DND-41 (cell line): Measurements from ENCODE around the gene KLRK1.

Experiments
- ATAC-seq: fragments of 200-7000 bp; cut with Tn5 transposase; 3 replicates; pipeline ENCODE4 v1.9.1; 2021; ENCODE audit warnings: low read depth; ENCODE audit not compliant: insufficient read depth
- DNase-seq: peaks from one replicate; pipeline ENCODE4 v3.0.0-alpha.2; 2020
- H2AFZ ChIP-seq: 2 replicates; pipeline ENCODE4 v1.6.0; 2012; ENCODE audit warnings: low read depth, low read length
- H3K27ac ChIP-seq: 2 replicates; pipeline ENCODE4 v1.5.1; 2012; ENCODE audit warnings: low read length, inconsistent platforms
- H3K27me3 ChIP-seq: fragments of 200-600 bp; sonication (generic); 2 replicates; pipeline ENCODE4 v1.6.0; 2012; ENCODE audit warnings: low read length, mild to moderate bottlenecking, inconsistent platforms; ENCODE audit not compliant: insufficient read depth, poor library complexity
- H3K36me3 ChIP-seq: 2 replicates; pipeline ENCODE4 v1.5.1; 2012; ENCODE audit warnings: low read length, inconsistent platforms; ENCODE audit not compliant: insufficient read depth
- H3K4me1 ChIP-seq: 2 replicates; pipeline ENCODE4 v1.5.1; 2012; ENCODE audit warnings: mild to moderate bottlenecking, low read length; ENCODE audit not compliant: insufficient read depth
- H3K4me2 ChIP-seq: 2 replicates; pipeline ENCODE4 v1.6.0; 2012; ENCODE audit warnings: mild to moderate bottlenecking, moderate library complexity, low read length, inconsistent platforms; ENCODE audit not compliant: insufficient read depth
- H3K4me3 ChIP-seq, 2 experiments: fragments of 200-600 bp in 1 of 2; shearing (Covaris generic) in 1 of 2; 2 replicates each; pipeline ENCODE4 v1.5.1; 2012 to 2016; ENCODE audit warnings: inconsistent platforms in 2 of 2, low read length in 2 of 2, mild to moderate bottlenecking in 2 of 2, low read depth in 1 of 2, moderate library complexity in 1 of 2
- H3K79me2 ChIP-seq: 2 replicates; pipeline ENCODE4 v1.6.0; 2012; ENCODE audit warnings: low read length, inconsistent platforms; ENCODE audit not compliant: insufficient read depth
- H3K9ac ChIP-seq: 2 replicates; pipeline ENCODE4 v1.6.0; 2012; ENCODE audit warnings: low read depth, mild to moderate bottlenecking, inconsistent platforms, low read length, moderate library complexity
- H3K9me3 ChIP-seq: 2 replicates; pipeline ENCODE4 v1.5.1; 2012; ENCODE audit warnings: low read length, moderate library complexity, mild to moderate bottlenecking, inconsistent platforms; ENCODE audit not compliant: insufficient read depth, severe bottlenecking
- H4K20me1 ChIP-seq: 2 replicates; pipeline ENCODE4 v1.6.0; 2012; ENCODE audit warnings: low read length; ENCODE audit not compliant: insufficient read depth
- EZH2 ChIP-seq: IDR thresholded peaks from 3 replicates; pipeline ENCODE4 v1.6.1; 2012; ENCODE audit warnings: borderline replicate concordance, low read depth, mild to moderate bottlenecking, moderate library complexity, low read length, inconsistent platforms; ENCODE audit not compliant: severe bottlenecking
- TF ChIP-seq, protein P1 (sequence below): IDR thresholded peaks from 2 replicates; pipeline ENCODE4 v1.5.1; 2012; ENCODE audit warnings: borderline replicate concordance, low read length, moderate library complexity, mild to moderate bottlenecking; ENCODE audit not compliant: poor library complexity, severe bottlenecking; ENCODE audit errors: extremely low read depth

KLRK1 gene

GRCh38 chr12:10386857-10387256 lies 3.0 kb downstream of the KLRK1 start:
- Histone ChIP-seq H4K20me1 (no peaks in the 10 kb centered on the region), H3K4me2 (no peak overlapping the region), H3K4me3 (no peak overlapping the region), H3K36me3 (no peaks in the 10 kb centered on the region), H3K4me1 (no peaks in the 10 kb centered on the region; the same call in 1 of the 2 replicates), H3K79me2 (no peaks in the 10 kb centered on the region), H2AFZ (no peak overlapping the region), H3K9me3 (no peaks in the 10 kb centered on the region), H3K27ac (no peak overlapping the region), H3K9ac (no peak overlapping the region), H3K27me3 (no peaks in the 10 kb centered on the region)
- no peak for TF ChIP-seq EZH2
- TF ChIP-seq, protein P1, sequence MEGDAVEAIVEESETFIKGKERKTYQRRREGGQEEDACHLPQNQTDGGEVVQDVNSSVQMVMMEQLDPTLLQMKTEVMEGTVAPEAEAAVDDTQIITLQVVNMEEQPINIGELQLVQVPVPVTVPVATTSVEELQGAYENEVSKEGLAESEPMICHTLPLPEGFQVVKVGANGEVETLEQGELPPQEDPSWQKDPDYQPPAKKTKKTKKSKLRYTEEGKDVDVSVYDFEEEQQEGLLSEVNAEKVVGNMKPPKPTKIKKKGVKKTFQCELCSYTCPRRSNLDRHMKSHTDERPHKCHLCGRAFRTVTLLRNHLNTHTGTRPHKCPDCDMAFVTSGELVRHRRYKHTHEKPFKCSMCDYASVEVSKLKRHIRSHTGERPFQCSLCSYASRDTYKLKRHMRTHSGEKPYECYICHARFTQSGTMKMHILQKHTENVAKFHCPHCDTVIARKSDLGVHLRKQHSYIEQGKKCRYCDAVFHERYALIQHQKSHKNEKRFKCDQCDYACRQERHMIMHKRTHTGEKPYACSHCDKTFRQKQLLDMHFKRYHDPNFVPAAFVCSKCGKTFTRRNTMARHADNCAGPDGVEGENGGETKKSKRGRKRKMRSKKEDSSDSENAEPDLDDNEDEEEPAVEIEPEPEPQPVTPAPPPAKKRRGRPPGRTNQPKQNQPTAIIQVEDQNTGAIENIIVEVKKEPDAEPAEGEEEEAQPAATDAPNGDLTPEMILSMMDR, result no peak
- DNase-seq (no peak), ATAC-seq (no peak)

DNA sequence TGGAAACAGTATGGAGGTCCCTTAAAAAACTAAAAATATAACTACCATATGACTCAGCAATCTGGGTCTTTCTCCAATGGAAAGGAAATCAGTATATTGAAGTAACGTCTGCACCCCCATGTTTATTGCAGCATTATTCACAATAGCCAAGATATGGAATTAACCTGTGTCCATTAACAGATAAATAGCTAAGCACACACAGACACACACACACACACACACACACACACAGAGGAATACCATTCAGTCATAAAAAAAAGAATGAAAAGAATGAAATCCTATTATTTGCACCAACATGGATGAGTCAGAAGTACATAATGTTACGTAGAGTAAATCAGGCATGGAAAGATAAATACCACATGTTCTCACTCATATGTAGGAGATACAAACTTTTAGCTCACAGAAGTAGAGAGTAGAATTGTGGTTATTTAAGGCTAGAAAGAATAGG lies 4.7 kb downstream of the KLRK1 start:
- Histone ChIP-seq H3K4me1 (no peaks in the 10 kb centered on the region; the same call in 1 of the 2 replicates), H3K9me3 (no peaks in the 10 kb centered on the region), H3K27me3 (no peaks in the 10 kb centered on the region), H3K4me2 (no peak overlapping the region), H3K36me3 (no peaks in the 10 kb centered on the region), H3K27ac (no peak overlapping the region), H3K4me3 (no peak overlapping the region), H2AFZ (no peak overlapping the region), H4K20me1 (no peaks in the 10 kb centered on the region), H3K9ac (no peak overlapping the region), H3K79me2 (no peaks in the 10 kb centered on the region)
- ATAC-seq (no peak), DNase-seq (no peak)
- no peak for TF ChIP-seq EZH2
- TF ChIP-seq, protein P1, result no peak

DNA sequence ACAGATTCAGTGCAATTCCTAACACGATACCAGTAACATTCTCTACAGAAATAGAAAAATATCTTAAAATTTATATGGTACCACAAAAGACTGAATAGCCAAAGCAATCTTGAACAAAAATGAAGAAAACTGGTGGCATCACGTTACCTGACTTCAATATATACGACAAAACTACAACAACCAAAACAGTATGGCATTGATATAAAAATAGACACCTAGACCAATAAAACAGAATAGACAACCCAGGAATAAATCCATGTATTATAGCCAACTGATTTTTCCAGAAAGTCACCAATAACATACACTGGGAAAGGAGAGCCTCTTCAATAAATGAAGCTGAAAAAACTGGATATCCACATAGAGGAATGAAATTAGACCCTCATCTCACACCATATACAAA lies 5.7 kb downstream of the KLRK1 start:
- Histone ChIP-seq H3K79me2 (no peaks in the 10 kb centered on the region), H2AFZ (no peak overlapping the region), H3K9ac (no peak overlapping the region), H3K4me2 (no peak overlapping the region), H3K4me3 (no peak overlapping the region), H4K20me1 (no peaks in the 10 kb centered on the region), H3K9me3 (no peaks in the 10 kb centered on the region), H3K27me3 (no peaks in the 10 kb centered on the region), H3K27ac (no peak overlapping the region), H3K4me1 (no peaks in the 10 kb centered on the region; the same call in 1 of the 2 replicates), H3K36me3 (no peaks in the 10 kb centered on the region)
- no peak for ATAC-seq
- TF ChIP-seq, protein P1, result no peak
- no peak for TF ChIP-seq EZH2
- no peak for DNase-seq
